Panc1 (cell line): Measurements from ENCODE around the gene IGFBP3. TPM values are rescaled to one million over a fixed set of nuclear protein-coding genes. Genes with fewer than 3 reads are reported as not detected.

ENCODE experiments used
- ATAC-seq: fragments of 200-7000 bp; cut with Tn5 transposase; 2 replicates; pipeline ENCODE4 v1.9.1; 2020; ENCODE audit warnings: mild to moderate bottlenecking, moderate library complexity
- BruUV-seq: library from RNA; stranded (reverse); fragments of 400-500 nt; replicated peaks from 2 replicates; lab custom pipeline; 2021; lab: Mats Ljungman, UMichigan
- CTCF ChIA-PET: fragments of 300-600 bp; sonication (Branson Sonifier 250); formaldehyde crosslinking; loops from one replicate; lab custom pipeline; 2022; ENCODE audit warnings: antibody characterized with exemption; lab: Charles Lee
- POLR2A ChIA-PET: fragments of 300-600 bp; sonication (Branson Sonifier 250); formaldehyde crosslinking; loops from one replicate; lab custom pipeline; 2022; ENCODE audit warnings: antibody characterized with exemption; lab: Charles Lee
- DNase-seq: peaks from one replicate; pipeline ENCODE4 v3.0.0-alpha.2; 2010; ENCODE audit warnings: low read depth, low spot score
- H3K27ac ChIP-seq: 2 replicates; pipeline ENCODE4 v1.5.1; 2011; ENCODE audit warnings: mild to moderate bottlenecking, low read length, inconsistent platforms
- H3K27me3 ChIP-seq: fragments of 200-500 bp; sonication (Bioruptor generic); 2 replicates; pipeline ENCODE4 v1.6.0; 2014; ENCODE audit warnings: low read length, inconsistent platforms; ENCODE audit not compliant: control insufficient read depth, insufficient read depth
- H3K36me3 ChIP-seq: fragments of 200-500 bp; sonication (Bioruptor generic); 2 replicates; pipeline ENCODE4 v1.5.1; 2014; ENCODE audit warnings: inconsistent platforms, mild to moderate bottlenecking, low read length, moderate library complexity; ENCODE audit not compliant: control insufficient read depth, insufficient read depth
- H3K4me1 ChIP-seq: 2 replicates; pipeline ENCODE4 v1.5.1; 2011; ENCODE audit warnings: inconsistent platforms, mild to moderate bottlenecking, low read length, moderate library complexity; ENCODE audit not compliant: control insufficient read depth, insufficient read depth
- H3K4me3 ChIP-seq, 2 experiments: 2 replicates each; pipeline ENCODE4 v1.5.1; 2011 to 2012; ENCODE audit warnings: low read depth in 2 of 2, low read length in 2 of 2, mild to moderate bottlenecking in 2 of 2, inconsistent platforms in 1 of 2, moderate library complexity in 1 of 2
- H3K9me3 ChIP-seq: fragments of 200-500 bp; sonication (Bioruptor generic); 2 replicates; pipeline ENCODE4 v1.5.1; 2014; ENCODE audit warnings: low read depth, mild to moderate bottlenecking, inconsistent platforms, low read length, moderate library complexity; ENCODE audit not compliant: control insufficient read depth, insufficient read depth
- CTCF ChIP-seq: fragments of 450-650 bp; IDR thresholded peaks from 2 replicates; pipeline ENCODE4 v1.5.1; 2017; ENCODE audit warnings: mild to moderate bottlenecking
- POLR2AphosphoS5 ChIP-seq: IDR thresholded peaks from 2 replicates; pipeline ENCODE4 v1.6.1; 2012; ENCODE audit warnings: mild to moderate bottlenecking, low read depth, low read length, moderate library complexity
- REST ChIP-seq, 2 experiments: IDR thresholded peaks; 2 replicates each; pipeline ENCODE4 v1.6.1; 2011 to 2012; ENCODE audit warnings: low read depth in 2 of 2, control low read depth in 1 of 2, low read length in 1 of 2, mild to moderate bottlenecking in 1 of 2, moderate library complexity in 1 of 2; ENCODE audit not compliant: insufficient read depth in 1 of 2
- SIN3A ChIP-seq: IDR thresholded peaks from 2 replicates; pipeline ENCODE4 v1.6.1; 2012; ENCODE audit warnings: low read depth, mild to moderate bottlenecking, low read length, moderate library complexity, borderline replicate concordance; ENCODE audit not compliant: insufficient read depth
- TCF7L2 ChIP-seq: IDR thresholded peaks from 2 replicates; pipeline ENCODE4 v1.6.1; 2011; ENCODE audit warnings: mild to moderate bottlenecking, low read depth, low read length, inconsistent platforms
- in situ Hi-C: cut with HindIII; loops from 2 replicates; pipeline ENCODE4 v1.10.0; 2016; ENCODE audit warnings: low sequenced_read_pairs, low pct_unique_long_range_greater_than_20kb
- intact Hi-C: fragments of 100-400 bp; cut with micrococcal nuclease; formaldehyde crosslinking; loops from one replicate; pipeline ENCODE4 v1.10.0; 2022; ENCODE audit not compliant: unreplicated experiment
- total RNA-seq: library from RNA; stranded (reverse); gene quantifications from one replicate; pipeline ENCODE4 v1.2.1, GENCODE V29; 2021; ENCODE audit not compliant: unreplicated experiment

The IGFBP3 gene
- total RNA-seq, 1 experiment from 2014 or later = 6.0 TPM

- no peak overlapping the region for H3K4me3 ChIP-seq
- intact Hi-C loops (no loop called here), in situ Hi-C loops (no loop called here)
- TF ChIP-seq POLR2AphosphoS5 (no peak), SIN3A (no peak), CTCF (no peak), REST (IDR thresholded peaks at IDR 0.05; ENCODE audit: insufficient read depth in 1 of 2, low read depth in 2 of 2, low read length in 1 of 2) (no peak), TCF7L2 (no peak)
- H3K27me3 ChIP-seq = peaks cover 2% of the 10 kb centered on the region
- H3K36me3 ChIP-seq = no peaks in the 10 kb centered on the region
- H3K9me3 ChIP-seq = no peaks in the 10 kb centered on the region
- no peaks in the 10 kb centered on the region for H3K4me1 ChIP-seq
- no peak for DNase-seq
- ChIA-PET CTCF (no interaction called here), POLR2A (no interaction called here)
- H3K27ac ChIP-seq = no peak overlapping the region
- ATAC-seq = no peak
- BruUV-seq = no TSS peak
Observed at GRCh38 chr7:45909561-45909960, 11.5 kb downstream of the IGFBP3 start.

- Histone ChIP-seq H3K9me3 (peaks cover 2% of the 10 kb centered on the region; the same call in 1 of the 2 replicates), H3K27ac (no peak overlapping the region), H3K4me1 (no peaks in the 10 kb centered on the region), H3K27me3 (peaks cover 4% of the 10 kb centered on the region; the same call in 1 of the 2 replicates), H3K4me3 (no peak overlapping the region), H3K36me3 (no peaks in the 10 kb centered on the region)
- peak; percentile 51; the same call in 1 of the 2 replicates for ATAC-seq
- in situ Hi-C loops = no loop called here
- no TSS peak for BruUV-seq
- ChIA-PET CTCF (interaction anchor here (0.5 kb wide), 1 partner anchor 371 kb away, joined by 6 read pairs; no protein-coding TSS in a partner anchor), POLR2A (no interaction called here)
- intact Hi-C loops = no loop called here
- no peak for DNase-seq
- 0 out of 2 replicates have a peak, but pooled peaks have one; percentile 20 for TF ChIP-seq CTCF
- no peak for TF ChIP-seq SIN3A
- TF ChIP-seq TCF7L2 = no peak
Observed at GRCh38 chr7:45902820-45903219, 18.3 kb downstream of the IGFBP3 start.
